ENCODE data around the gene SFTPA1. TPM values are rescaled to one million over a fixed set of nuclear protein-coding genes. Genes with fewer than 3 reads are reported as not detected.
"Not testable (repeated sequence)": the region's sequence is repeated elsewhere in the genome, so short reads cannot be mapped to it uniquely, and the experiment has no call there.

SFTPA1 gene
- polyA plus RNA-seq, 2 of the 4 experiments (the other 2 are of a cell fraction) = not detected

- ChIA-PET POLR2A (no interaction called here), CTCF (interaction anchor here (0.7 to 1.5 kb wide), 2 partner anchors 10 to 11 kb away, joined by 3 read pairs; no protein-coding TSS in a partner anchor)
- Histone ChIP-seq H3K9me3 (peaks cover 18% of the 10 kb centered on the region; the same call in 2 of the 3 replicates), H3K4me3 (no peak overlapping the region), H3K4me2 (no peak overlapping the region), H3K4me1 (no peaks in the 10 kb centered on the region), H3K27ac (no peak overlapping the region)
- no peak for ATAC-seq
- 0% methylated on average over 1 of the region's 1 CpG for WGBS (ENCODE audit: missing lambda C conversion rate)
- FAIRE-seq = no peak
- TF ChIP-seq MAZ (IDR thresholded peaks at IDR 0.05; ENCODE audit: borderline replicate concordance, low read depth, low read length) = no peak
- TF ChIP-seq EHMT2 (IDR thresholded peaks at IDR 0.05; ENCODE audit: low read depth) = no peak
- TF ChIP-seq BCL3 (IDR thresholded peaks at IDR 0.05) = no peak
- no peak for DNase-seq (ENCODE audit: low read depth in 1 of 2, low spot score in 1 of 2)
Observed at GRCh38 chr10:79593377-79593776, 17.4 kb upstream of the SFTPA1 start.

GRCh38 chr10:79594565-79594964 is 16.2 kb upstream of the SFTPA1 start:
- WGBS (ENCODE audit: missing lambda C conversion rate) = 2% methylated on average over 3 of the region's 3 CpGs
- H3K4me2 ChIP-seq; DNase-seq (ENCODE audit: low read depth in 1 of 2, low spot score in 1 of 2); FAIRE-seq; POLR2A ChIA-PET; H3K4me1 ChIP-seq; H3K4me3 ChIP-seq; ATAC-seq; H3K27ac ChIP-seq: not testable (repeated sequence)
- H3K9me3 ChIP-seq = peaks cover 26% of the 10 kb centered on the region
- CTCF ChIA-PET = interaction anchor here (1.5 kb wide), 1 partner anchor 10 kb away, joined by 3 read pairs; no protein-coding TSS in a partner anchor

- Histone ChIP-seq H3K4me1 (no peaks in the 10 kb centered on the region), H3K4me2 (no peak overlapping the region), H3K9me3 (peaks cover 26% of the 10 kb centered on the region), H3K27ac (no peak overlapping the region), H3K4me3 (no peak overlapping the region)
- ChIA-PET CTCF (no interaction called here), POLR2A (no interaction called here)
- WGBS (ENCODE audit: missing lambda C conversion rate) = 0% methylated on average over 3 of the region's 3 CpGs
- TF ChIP-seq FOXS1 (CRISPR knock-in tag; IDR thresholded peaks at IDR 0.05) (no peak), HDAC2 (IDR thresholded peaks at IDR 0.05) (no peak), MAX (IDR thresholded peaks at IDR 0.05) (no peak)
- FAIRE-seq (no peak), DNase-seq (ENCODE audit: low read depth in 1 of 2, low spot score in 1 of 2) (no peak), ATAC-seq (no peak)
Observed at GRCh38 chr10:79595510-79595909, 15.2 kb upstream of the SFTPA1 start.

GRCh38 chr10:79599644-79600043 is 11.1 kb upstream of the SFTPA1 start:
- H3K4me3 ChIP-seq; FAIRE-seq; ATAC-seq; POLR2A ChIA-PET; H3K27ac ChIP-seq; H3K4me2 ChIP-seq; CTCF ChIA-PET; DNase-seq (ENCODE audit: low read depth in 1 of 2, low spot score in 1 of 2); H3K4me1 ChIP-seq: not testable (repeated sequence)
- WGBS (ENCODE audit: missing lambda C conversion rate) = 32% methylated on average over 9 of the region's 9 CpGs
- H3K9me3 ChIP-seq = peaks cover 26% of the 10 kb centered on the region

- CTCF ChIA-PET = no interaction called here
- no peaks in the 10 kb centered on the region for H3K4me1 ChIP-seq
- no peak for FAIRE-seq
Observed at GRCh38 chr10:79601939-79602338, 8.8 kb upstream of the SFTPA1 start.

More at GRCh38 chr10:79601939-79602338, 8.8 kb upstream of the SFTPA1 start:
- no peak overlapping the region for H3K27ac ChIP-seq
- DNase-seq (ENCODE audit: low read depth in 1 of 2, low spot score in 1 of 2) = no peak
- TF ChIP-seq EP300 (IDR thresholded peaks at IDR 0.05) = no peak
- TF ChIP-seq GATA3 (IDR thresholded peaks at IDR 0.05; ENCODE audit: borderline replicate concordance) = no peak
- no peak for TF ChIP-seq NR3C1 (IDR thresholded peaks at IDR 0.05)
- TF ChIP-seq ATOH8 (CRISPR knock-in tag; IDR thresholded peaks at IDR 0.05; ENCODE audit: low read depth) = no peak
- TF ChIP-seq ZFP36 (IDR thresholded peaks at IDR 0.05; ENCODE audit: borderline replicate concordance, partially characterized antibody) = no peak
- no peak for TF ChIP-seq SMC3 (IDR thresholded peaks at IDR 0.05)
- no peak for TF ChIP-seq CTCF (IDR thresholded peaks at IDR 0.05)
- TF ChIP-seq RFX5 (IDR thresholded peaks at IDR 0.05) = no peak
- TF ChIP-seq RARB (CRISPR knock-in tag; IDR thresholded peaks at IDR 0.05) = no peak
- no peak for TF ChIP-seq HOXB13 (CRISPR knock-in tag; IDR thresholded peaks at IDR 0.05; ENCODE audit: low read depth)
- peaks cover 21% of the 10 kb centered on the region for H3K9me3 ChIP-seq
- ATAC-seq = no peak
- POLR2A ChIA-PET = no interaction called here
- H3K4me2 ChIP-seq = no peak overlapping the region
- no peak overlapping the region for H3K4me3 ChIP-seq
- WGBS (ENCODE audit: missing lambda C conversion rate) = 0% methylated on average over 1 of the region's 1 CpG

Data from A549 (cell line).